ENCODE measurements around the gene SFRP5.

GRCh38 chr10:97752956-97753355 lies 18.8 kb downstream of the SFRP5 start:
- TF ChIP-seq REST (IDR thresholded peaks at IDR 0.05): no peak
- TF ChIP-seq RAD21 (IDR thresholded peaks at IDR 0.05): no peak
- no peak for TF ChIP-seq CTCF (IDR thresholded peaks at IDR 0.05; ENCODE audit: low read depth, low read length, missing input control)
- TF ChIP-seq TAF1 (conservative IDR thresholded peaks at IDR 0.05): no peak
- no peak for TF ChIP-seq EGR1 (IDR thresholded peaks at IDR 0.05; ENCODE audit: low read depth in 2 of 2)
